Measurements from ENCODE around the gene TAF7.

- TF ChIP-seq, protein P1, sequence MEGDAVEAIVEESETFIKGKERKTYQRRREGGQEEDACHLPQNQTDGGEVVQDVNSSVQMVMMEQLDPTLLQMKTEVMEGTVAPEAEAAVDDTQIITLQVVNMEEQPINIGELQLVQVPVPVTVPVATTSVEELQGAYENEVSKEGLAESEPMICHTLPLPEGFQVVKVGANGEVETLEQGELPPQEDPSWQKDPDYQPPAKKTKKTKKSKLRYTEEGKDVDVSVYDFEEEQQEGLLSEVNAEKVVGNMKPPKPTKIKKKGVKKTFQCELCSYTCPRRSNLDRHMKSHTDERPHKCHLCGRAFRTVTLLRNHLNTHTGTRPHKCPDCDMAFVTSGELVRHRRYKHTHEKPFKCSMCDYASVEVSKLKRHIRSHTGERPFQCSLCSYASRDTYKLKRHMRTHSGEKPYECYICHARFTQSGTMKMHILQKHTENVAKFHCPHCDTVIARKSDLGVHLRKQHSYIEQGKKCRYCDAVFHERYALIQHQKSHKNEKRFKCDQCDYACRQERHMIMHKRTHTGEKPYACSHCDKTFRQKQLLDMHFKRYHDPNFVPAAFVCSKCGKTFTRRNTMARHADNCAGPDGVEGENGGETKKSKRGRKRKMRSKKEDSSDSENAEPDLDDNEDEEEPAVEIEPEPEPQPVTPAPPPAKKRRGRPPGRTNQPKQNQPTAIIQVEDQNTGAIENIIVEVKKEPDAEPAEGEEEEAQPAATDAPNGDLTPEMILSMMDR (IDR thresholded peaks at IDR 0.05; ENCODE audit: low read length), result no peak
- TF ChIP-seq EZH2 (optimal IDR thresholded peaks at IDR 0.05; ENCODE audit: low read depth, low read length), result no peak
- TF ChIP-seq EZH2phosphoT487 (IDR thresholded peaks at IDR 0.05; ENCODE audit: low read length), result no peak
Observed at GRCh38 chr5:141328231-141328630, 7.6 kb upstream of the TAF7 start.

Data from MM.1S (cell line).